ENCODE data around the gene ACBD4. TPM values are rescaled to one million over a fixed set of nuclear protein-coding genes. Genes with fewer than 3 reads are reported as not detected.

ACBD4 gene
- total RNA-seq, 1 experiment from 2014 or later, result 1.5 TPM

- no peaks in the 10 kb centered on the region for H3K27me3 ChIP-seq (ENCODE audit: control insufficient read depth, insufficient read depth, low read length)
- DNase-seq, result no peak
- no peak overlapping the region for H3K4me3 ChIP-seq (ENCODE audit: insufficient read depth, low read depth, low read length)
- no peaks in the 10 kb centered on the region for H3K36me3 ChIP-seq (replicated peaks; ENCODE audit: control insufficient read depth, insufficient read depth, low read length)
These were observed 11.1 kb downstream of the ACBD4 start for GRCh38 chr17:45146592-45146889.

DNA sequence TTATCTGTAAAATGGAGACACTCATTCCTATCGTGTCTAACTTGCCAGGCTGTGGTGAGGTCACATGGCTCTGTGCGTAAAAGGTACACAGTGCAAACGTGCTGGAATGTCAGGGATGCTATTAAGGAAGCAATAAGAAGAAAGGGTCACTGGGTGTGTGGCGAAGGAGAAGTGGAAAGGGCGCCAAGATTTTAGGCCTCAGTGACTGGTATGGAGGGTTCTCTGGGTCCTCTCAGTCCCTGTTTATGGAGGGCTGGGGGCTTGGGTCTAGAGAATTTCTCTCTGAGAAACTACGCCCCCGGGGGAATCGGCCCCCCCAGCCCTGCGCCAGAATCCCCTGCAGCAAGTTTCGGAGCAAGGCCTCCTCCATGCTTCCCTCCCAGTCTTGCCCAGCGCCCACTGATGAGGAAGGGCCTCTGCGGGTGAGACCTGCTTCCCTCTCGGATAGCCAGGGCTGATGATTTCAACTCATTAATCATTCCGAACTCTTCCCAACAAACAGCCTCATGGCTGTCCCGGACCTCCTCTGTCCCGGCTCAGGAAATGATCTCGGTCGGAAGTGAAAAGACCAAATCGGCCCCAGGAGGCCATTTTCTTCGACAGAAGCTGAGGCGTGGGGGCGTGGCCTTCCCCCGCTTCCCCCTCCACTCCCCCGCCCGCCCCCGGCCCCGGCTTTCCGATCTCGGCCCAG lies 11.5 kb downstream of the ACBD4 start:
- H3K36me3 ChIP-seq (replicated peaks; ENCODE audit: control insufficient read depth, insufficient read depth, low read length), result no peaks in the 10 kb centered on the region
- H3K27me3 ChIP-seq (ENCODE audit: control insufficient read depth, insufficient read depth, low read length), result no peaks in the 10 kb centered on the region
- peak; percentile 90 for DNase-seq
- H3K4me3 ChIP-seq (ENCODE audit: insufficient read depth, low read depth, low read length), result peak overlapping the region; percentile 68

DNA sequence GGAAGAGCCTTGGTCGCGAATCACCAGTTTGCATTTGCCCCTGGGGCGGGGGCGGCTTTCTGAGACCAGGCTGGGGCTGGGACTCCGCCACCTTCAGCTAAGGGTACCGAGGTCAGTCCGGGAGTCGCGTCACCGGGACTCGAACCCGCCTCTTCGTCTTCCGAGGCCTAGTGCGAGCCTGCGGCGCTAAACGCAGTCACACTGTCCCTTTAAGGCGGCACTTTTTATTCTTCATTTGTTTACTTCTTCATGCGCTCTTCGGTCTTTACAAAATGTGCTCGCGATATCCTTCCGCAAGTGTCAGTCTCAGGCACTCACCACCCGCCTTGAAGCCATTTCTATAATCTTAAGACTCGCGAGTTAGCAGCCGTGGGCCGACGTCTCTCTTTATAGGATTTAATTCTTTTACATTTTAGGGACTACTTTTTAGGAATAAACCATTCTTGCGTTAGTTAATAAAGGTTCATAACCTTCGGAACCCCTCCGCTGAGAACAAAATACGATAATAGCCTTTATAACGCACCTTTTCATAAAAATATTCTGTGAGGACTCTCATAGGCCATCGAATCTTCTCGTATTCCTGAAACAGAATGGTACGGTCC lies 12.2 kb downstream of the ACBD4 start:
- H3K27me3 ChIP-seq (ENCODE audit: control insufficient read depth, insufficient read depth, low read length), result no peaks in the 10 kb centered on the region
- H3K4me3 ChIP-seq (ENCODE audit: insufficient read depth, low read depth, low read length), result peak overlapping the region; percentile 68
- DNase-seq, result no peak
- no peaks in the 10 kb centered on the region for H3K36me3 ChIP-seq (replicated peaks; ENCODE audit: control insufficient read depth, insufficient read depth, low read length)

GRCh38 chr17:45148183-45149036 lies 12.9 kb downstream of the ACBD4 start, which contains the start of gene HEXIM1:
TSS of gene HEXIM1 (plus strand) at chr17:45148475. CDS start at chr17:45149191, 716 bp downstream.
- DNase-seq, result peak; percentile 98
- Histone ChIP-seq H3K4me3 (ENCODE audit: insufficient read depth, low read depth, low read length) (peak within 1 kb of the TSS; percentile 92), H3K36me3 (replicated peaks; ENCODE audit: control insufficient read depth, insufficient read depth, low read length) (no peaks in the 10 kb centered on the region), H3K27me3 (ENCODE audit: control insufficient read depth, insufficient read depth, low read length) (no peaks in the 10 kb centered on the region)

DNA sequence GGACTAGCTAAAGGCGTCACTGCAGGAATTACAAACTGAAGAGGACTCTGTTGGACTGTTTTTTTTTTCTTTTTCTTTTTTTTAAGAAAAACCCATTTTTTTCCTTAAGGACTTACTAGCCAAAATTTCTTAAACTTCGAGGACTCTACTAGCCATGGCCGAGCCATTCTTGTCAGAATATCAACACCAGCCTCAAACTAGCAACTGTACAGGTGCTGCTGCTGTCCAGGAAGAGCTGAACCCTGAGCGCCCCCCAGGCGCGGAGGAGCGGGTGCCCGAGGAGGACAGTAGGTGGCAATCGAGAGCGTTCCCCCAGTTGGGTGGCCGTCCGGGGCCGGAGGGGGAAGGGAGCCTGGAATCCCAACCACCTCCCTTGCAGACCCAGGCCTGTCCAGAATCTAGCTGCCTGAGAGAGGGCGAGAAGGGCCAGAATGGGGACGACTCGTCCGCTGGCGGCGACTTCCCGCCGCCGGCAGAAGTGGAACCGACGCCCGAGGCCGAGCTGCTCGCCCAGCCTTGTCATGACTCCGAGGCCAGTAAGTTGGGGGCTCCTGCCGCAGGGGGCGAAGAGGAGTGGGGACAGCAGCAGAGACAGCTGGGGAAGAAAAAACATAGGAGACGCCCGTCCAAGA lies 13.7 kb downstream of the ACBD4 start:
- H3K36me3 ChIP-seq (replicated peaks; ENCODE audit: control insufficient read depth, insufficient read depth, low read length), result no peaks in the 10 kb centered on the region
- peak; percentile 95 for DNase-seq
- H3K4me3 ChIP-seq (ENCODE audit: insufficient read depth, low read depth, low read length), result peak overlapping the region; percentile 92
- H3K27me3 ChIP-seq (ENCODE audit: control insufficient read depth, insufficient read depth, low read length), result no peaks in the 10 kb centered on the region

GRCh38 chr17:45149669-45150664 lies 14.5 kb downstream of the ACBD4 start:
- peak; percentile 63 for DNase-seq
- H3K27me3 ChIP-seq (ENCODE audit: control insufficient read depth, insufficient read depth, low read length), result no peaks in the 10 kb centered on the region
- H3K36me3 ChIP-seq (replicated peaks; ENCODE audit: control insufficient read depth, insufficient read depth, low read length), result no peaks in the 10 kb centered on the region
- H3K4me3 ChIP-seq (ENCODE audit: insufficient read depth, low read depth, low read length), result peak overlapping the region; percentile 92

GRCh38 chr17:45150911-45151809 lies 15.7 kb downstream of the ACBD4 start:
- Histone ChIP-seq H3K36me3 (replicated peaks; ENCODE audit: control insufficient read depth, insufficient read depth, low read length) (no peaks in the 10 kb centered on the region), H3K4me3 (ENCODE audit: insufficient read depth, low read depth, low read length) (peak overlapping the region; percentile 92; the same call in 1 of the 2 replicates), H3K27me3 (ENCODE audit: control insufficient read depth, insufficient read depth, low read length) (no peaks in the 10 kb centered on the region)
- DNase-seq, result no peak

DNA sequence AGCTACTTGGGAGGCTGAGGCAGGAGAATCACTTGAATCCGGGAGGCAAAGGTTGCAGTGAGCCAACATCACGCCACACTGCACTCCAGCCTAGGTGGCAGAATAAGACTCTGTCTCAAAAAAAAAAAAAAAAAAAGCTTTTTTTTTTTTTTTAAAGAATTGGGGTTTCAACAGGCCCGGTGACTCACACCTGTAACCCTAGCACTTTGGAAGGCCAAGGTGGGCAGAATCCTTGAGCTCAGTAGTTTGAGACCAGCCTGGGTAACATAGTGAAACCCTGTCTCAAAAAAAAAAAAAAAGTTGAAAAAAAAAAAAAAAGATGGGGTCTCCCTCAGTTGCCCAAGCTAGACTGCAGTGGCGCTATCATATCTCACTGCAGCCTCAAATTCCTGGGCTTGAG lies 19.5 kb downstream of the ACBD4 start:
- H3K27me3 ChIP-seq (ENCODE audit: control insufficient read depth, insufficient read depth, low read length), result no peaks in the 10 kb centered on the region
- no peak overlapping the region for H3K4me3 ChIP-seq (ENCODE audit: insufficient read depth, low read depth, low read length)
- no peaks in the 10 kb centered on the region for H3K36me3 ChIP-seq (replicated peaks; ENCODE audit: control insufficient read depth, insufficient read depth, low read length)
- no peak for DNase-seq

DNA sequence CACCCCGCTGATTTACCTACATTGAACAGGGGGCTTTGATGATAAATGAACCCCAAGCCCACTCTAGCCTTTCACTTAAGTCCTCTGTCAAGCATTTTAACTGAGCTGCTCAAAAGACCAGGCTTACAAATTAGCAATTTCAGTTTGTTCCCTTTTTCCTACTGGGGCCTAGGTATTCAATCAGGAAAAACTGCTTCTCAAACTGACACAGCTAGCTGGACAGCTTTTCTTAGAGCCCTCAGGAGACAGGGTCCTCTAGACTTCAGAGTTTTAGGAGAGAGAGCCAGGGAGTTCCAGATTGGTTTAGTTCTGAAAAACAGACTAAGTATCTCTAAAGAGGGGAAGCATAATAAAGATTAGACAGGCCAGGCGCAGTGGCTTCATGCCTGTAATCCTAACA lies 20.0 kb downstream of the ACBD4 start:
- no peaks in the 10 kb centered on the region for H3K36me3 ChIP-seq (replicated peaks; ENCODE audit: control insufficient read depth, insufficient read depth, low read length)
- DNase-seq, result no peak
- H3K27me3 ChIP-seq (ENCODE audit: control insufficient read depth, insufficient read depth, low read length), result no peaks in the 10 kb centered on the region
- no peak overlapping the region for H3K4me3 ChIP-seq (ENCODE audit: insufficient read depth, low read depth, low read length)

- Histone ChIP-seq H3K4me3 (ENCODE audit: insufficient read depth, low read depth, low read length) (no peak overlapping the region), H3K27me3 (ENCODE audit: control insufficient read depth, insufficient read depth, low read length) (no peaks in the 10 kb centered on the region), H3K36me3 (replicated peaks; ENCODE audit: control insufficient read depth, insufficient read depth, low read length) (no peaks in the 10 kb centered on the region)
- DNase-seq, result no peak
These were observed 20.8 kb downstream of the ACBD4 start for GRCh38 chr17:45156242-45156641.

DNA sequence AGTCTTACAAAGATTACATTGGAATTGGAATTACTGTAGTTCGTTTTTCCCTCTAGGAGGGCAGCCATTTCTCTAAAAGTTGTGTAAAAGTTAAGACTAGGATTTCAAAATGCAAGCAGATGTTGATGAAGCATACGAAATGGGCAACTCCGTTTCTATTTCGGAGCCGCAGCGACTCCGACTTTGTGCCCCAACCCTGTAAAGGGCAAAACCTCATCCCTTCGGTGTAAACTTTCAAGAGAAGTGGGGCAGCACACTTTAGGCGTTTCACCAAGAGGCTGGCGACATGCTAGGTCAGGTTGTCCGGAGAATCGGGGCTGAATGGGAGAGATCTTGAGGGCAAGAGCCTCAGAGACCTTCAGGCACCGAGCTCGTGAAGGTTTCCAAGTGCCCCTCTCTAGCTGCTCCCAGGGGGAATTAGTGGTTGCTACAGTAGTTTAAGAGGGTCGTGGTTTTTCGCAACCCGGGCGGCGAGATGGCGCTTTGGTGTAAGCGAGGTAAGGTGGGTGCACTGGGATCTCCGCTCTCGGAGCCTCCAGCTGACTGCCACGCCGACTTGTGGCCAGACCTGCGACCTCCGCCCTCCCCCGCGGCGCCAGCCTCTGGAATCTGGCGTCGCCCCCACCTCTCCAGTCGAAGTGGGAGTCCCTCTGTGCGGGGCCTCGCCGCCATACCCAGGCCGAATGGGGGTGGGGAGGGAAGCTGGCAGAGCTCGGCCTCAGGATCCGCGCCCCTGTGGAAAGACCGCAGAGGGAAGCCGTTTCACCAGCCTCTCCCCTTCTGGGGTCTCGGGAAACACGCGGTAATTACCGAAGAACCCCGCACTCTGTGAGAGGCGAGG lies 25.2 kb downstream of the ACBD4 start:
- Histone ChIP-seq H3K27me3 (ENCODE audit: control insufficient read depth, insufficient read depth, low read length) (no peaks in the 10 kb centered on the region), H3K36me3 (replicated peaks; ENCODE audit: control insufficient read depth, insufficient read depth, low read length) (0 out of 2 replicates have a peak, but pooled peaks cover 2% of the 10 kb centered on the region), H3K4me3 (ENCODE audit: insufficient read depth, low read depth, low read length) (peak overlapping the region; percentile 97)
- DNase-seq, result peak; percentile 95

GRCh38 chr17:45161288-45162024 lies 26.0 kb downstream of the ACBD4 start, which contains the start of gene HEXIM2:
TSS of gene HEXIM2 (plus strand) at chr17:45161875. CDS start at chr17:45162794, 919 bp downstream.
- DNase-seq, result peak; percentile 97
- peak within 1 kb of the TSS; percentile 97 for H3K4me3 ChIP-seq (ENCODE audit: insufficient read depth, low read depth, low read length)
- 0 out of 2 replicates have a peak, but pooled peaks cover 2% of the 10 kb centered on the region for H3K36me3 ChIP-seq (replicated peaks; ENCODE audit: control insufficient read depth, insufficient read depth, low read length)
- no peaks in the 10 kb centered on the region for H3K27me3 ChIP-seq (ENCODE audit: control insufficient read depth, insufficient read depth, low read length)

Data from H7 (cell line).